K562 (cell line): ENCODE results near the gene ABCA8. TPM values are rescaled to one million over a fixed set of nuclear protein-coding genes. Genes with fewer than 3 reads are reported as not detected.

Source experiments
- ATAC-seq: fragments of 200-7000 bp; cut with Tn5 transposase; 3 replicates; pipeline ENCODE4 v1.9.1; 2020; ENCODE audit warnings: moderate library complexity
- BruUV-seq: library from RNA; stranded (reverse); fragments of 400-500 nt; replicated peaks from 2 replicates; lab custom pipeline; 2021; lab: Mats Ljungman, UMichigan
- CTCF ChIA-PET: fragments of 300-600 bp; formaldehyde crosslinking; extraction: SDS; loops from one replicate; lab custom pipeline; 2021; ENCODE audit warnings: low intra/inter-chr PET ratio; lab: Yijun Ruan, JAX
- POLR2A ChIA-PET: fragments of 300-600, 350-650 bp; sonication (Branson Sonifier 250); formaldehyde crosslinking; extraction: SDS; loops from one replicate; lab custom pipeline; 2021; ENCODE audit warnings: antibody characterized with exemption, inconsistent platforms; lab: Yijun Ruan, JAX
- DNase-seq, 4 experiments: peaks; one replicate each; pipeline versions ENCODE4 v3.0.0 to v3.0.0-alpha.2; 2011 to 2018; ENCODE audit warnings: low spot score in 3 of 4, mixed read lengths in 3 of 4; ENCODE audit errors: extremely low read depth in 1 of 4
- FAIRE-seq: peaks from 2 replicates; lab custom pipeline; 2011; peaks lifted over from hg19 to GRCh38; lab: Jason Lieb, UNC
- H2AFZ ChIP-seq: 2 replicates; pipeline ENCODE4 v1.6.0; 2011; ENCODE audit warnings: low read depth, low read length, control low read depth, inconsistent platforms
- H3K27ac ChIP-seq: fragments of 200-600 bp; 3 replicates; pipeline ENCODE4 v1.8.0; 2011; ENCODE audit warnings: low read depth, mild to moderate bottlenecking, control low read depth, inconsistent platforms, low read length, moderate library complexity, mixed read lengths; ENCODE audit errors: extremely low read depth
- H3K27me3 ChIP-seq, 2 experiments: fragments of 300-600 bp in 1 of 2; 2 replicates in 1 of 2; 3 replicates in 1 of 2; pipeline versions ENCODE4 v1.6.0 to v1.8.0; 2011; ENCODE audit warnings: inconsistent platforms in 2 of 2, low read length in 2 of 2, mild to moderate bottlenecking in 1 of 2, mixed read lengths in 1 of 2, moderate library complexity in 1 of 2; ENCODE audit not compliant: control insufficient read depth in 2 of 2, insufficient read depth in 2 of 2
- H3K36me3 ChIP-seq: fragments of 300-600 bp; 3 replicates; pipeline ENCODE4 v1.8.0; 2011; ENCODE audit warnings: mild to moderate bottlenecking, low read length, inconsistent platforms; ENCODE audit not compliant: control insufficient read depth, insufficient read depth
- H3K4me1 ChIP-seq, 2 experiments: fragments of 200-600 bp in 1 of 2; replicated peaks in 1 of 2; 2 replicates in 1 of 2; 3 replicates in 1 of 2; pipeline versions ENCODE4 v1.5.1 to v1.8.0; 2011; ENCODE audit warnings: inconsistent platforms in 2 of 2, low read length in 2 of 2, mild to moderate bottlenecking in 1 of 2, mixed read lengths in 1 of 2, moderate library complexity in 1 of 2; ENCODE audit not compliant: control insufficient read depth in 2 of 2, insufficient read depth in 2 of 2
- H3K4me2 ChIP-seq: 2 replicates; pipeline ENCODE4 v1.6.1; 2011; ENCODE audit warnings: low read length, control low read depth, inconsistent platforms, mixed read lengths; ENCODE audit not compliant: insufficient read depth
- H3K4me3 ChIP-seq: fragments of 200-600 bp; sonication (generic), shearing (Covaris generic); 2 replicates; pipeline ENCODE4 v1.5.1; 2016; ENCODE audit warnings: control low read depth, inconsistent platforms
- H3K79me2 ChIP-seq: fragments of 200-600 bp; 3 replicates; pipeline ENCODE4 v1.8.0; 2011; ENCODE audit warnings: low read length, inconsistent platforms; ENCODE audit not compliant: control insufficient read depth, insufficient read depth
- H3K9ac ChIP-seq, 2 experiments: 2 replicates each; pipeline versions ENCODE4 v1.6.0 to v1.6.1; 2011; ENCODE audit warnings: low read depth in 2 of 2, low read length in 2 of 2, control low read depth in 1 of 2, inconsistent platforms in 1 of 2, mild to moderate bottlenecking in 1 of 2, mixed read lengths in 1 of 2; ENCODE audit not compliant: insufficient read depth in 1 of 2
- H3K9me1 ChIP-seq: one replicate; pipeline ENCODE4 v1.6.0; 2011; ENCODE audit warnings: inconsistent platforms, mild to moderate bottlenecking, low read length, moderate library complexity; ENCODE audit not compliant: control insufficient read depth, insufficient read depth
- H3K9me3 ChIP-seq: replicated peaks from 2 replicates; pipeline ENCODE4 v1.5.1; 2011; ENCODE audit warnings: low read depth, low read length, inconsistent platforms; ENCODE audit not compliant: control insufficient read depth, insufficient read depth
- H4K20me1 ChIP-seq: replicated peaks from 2 replicates; pipeline ENCODE4 v1.6.1; 2011; ENCODE audit warnings: low read length, inconsistent platforms, mixed read lengths; ENCODE audit not compliant: control insufficient read depth, insufficient read depth
- E4F1 ChIP-seq: fragments of 250-450 bp; sonication (Bioruptor Pico); IDR thresholded peaks from 2 replicates; pipeline ENCODE4 v1.5.0; 2021; ENCODE audit warnings: mild to moderate bottlenecking, borderline replicate concordance
- SLC30A9 ChIP-seq: fragments of 250-450 bp; sonication (Bioruptor Pico); IDR thresholded peaks from 2 replicates; pipeline ENCODE4 v1.8.0; 2022; ENCODE audit warnings: mild to moderate bottlenecking, moderate library complexity
- THRB ChIP-seq: fragments of 450-650 bp; formaldehyde crosslinking; conservative IDR thresholded peaks from 2 replicates; pipeline ENCODE4 v1.4.0; 2022; ENCODE audit warnings: mild to moderate bottlenecking, missing genetic modification characterization
- ZFP36 ChIP-seq: fragments of 150-350 bp; IDR thresholded peaks from 2 replicates; pipeline ENCODE4 v1.6.1; 2018; ENCODE audit warnings: low read length, low read depth; ENCODE audit not compliant: partially characterized antibody
- ZNF707 ChIP-seq: fragments of 250-450 bp; sonication (Bioruptor Pico); conservative IDR thresholded peaks from 2 replicates; pipeline ENCODE4 v1.8.0; 2022; ENCODE audit warnings: inconsistent platforms, mild to moderate bottlenecking, moderate library complexity
- ZNF778 ChIP-seq: fragments of 450-650 bp; formaldehyde crosslinking; IDR thresholded peaks from 2 replicates; pipeline ENCODE4 v1.4.0; 2020; ENCODE audit warnings: mild to moderate bottlenecking, moderate library complexity
- ZNF780A ChIP-seq: fragments of 250-450 bp; sonication (Bioruptor Pico); IDR thresholded peaks from 2 replicates; pipeline ENCODE4 v1.5.0; 2021; ENCODE audit warnings: mild to moderate bottlenecking
- WGBS: fragments of 100-300 bp; shearing (Covaris generic); methylation state at CpG from one replicate; pipeline ENCODE4 v1.1.6; 2016; ENCODE audit warnings: low coverage, mixed read lengths; ENCODE audit not compliant: insufficient coverage; ENCODE audit errors: missing lambda C conversion rate; 5-methylcytosine and 5-hydroxymethylcytosine counted together
- in situ Hi-C: fragments of 300-500 bp; cut with MboI; formaldehyde crosslinking; loops from 4 replicates; pipeline ENCODE4 v1.15.0; 2018; ENCODE audit warnings: inconsistent platforms, mixed read lengths
- intact Hi-C: fragments of 100-400 bp; cut with micrococcal nuclease; formaldehyde crosslinking; loops from 2 replicates; pipeline ENCODE4 v1.14.2; 2022
- polyA plus RNA-seq, 8 experiments: library from polyadenylated mRNA; depleted of rRNA in 4 of 8; stranded (reverse) in 5 of 8; unstranded in 3 of 8; fragments of >200 nt; fragmentation: Nextera tagmentation in 2 of 8; fragmentation: Illumina TruSeq in 1 of 8; extraction: Ambion mirVana in 2 of 8; extraction: Trizol in 1 of 8; gene quantifications; 2 replicates each; pipeline versions ENCODE4 v1.2.1 to v1.2.3, GENCODE V29; 2011 to 2014; ENCODE audit warnings: inconsistent platforms in 1 of 8, missing spikeins in 1 of 8
- total RNA-seq, 7 experiments: library from RNA; depleted of rRNA in 6 of 7; stranded (reverse); fragments of >200 nt in 6 of 7; fragmentation: Illumina TruSeq in 2 of 7; extraction: Trizol in 2 of 7; gene quantifications; 2 replicates each; pipeline versions ENCODE4 v1.2.1 to v1.2.3, GENCODE V29; 2011 to 2021; ENCODE audit warnings: low replicate concordance in 1 of 7

The ABCA8 gene
- total and polyA plus RNA-seq, 9 of the 15 experiments (the other 6 are each of a cell fraction or from before 2014, with no cell fraction given) = 1.8 to 13.2 (median 12.0) TPM

GRCh38 chr17:68831170-68831569, 124.0 kb downstream of the ABCA8 start:
- Histone ChIP-seq H3K4me2 (no peak overlapping the region), H4K20me1 (no peaks in the 10 kb centered on the region), H3K36me3 (no peaks in the 10 kb centered on the region), H3K4me3 (no peak overlapping the region), H3K9me1 (no peaks in the 10 kb centered on the region), H3K9me3 (no peaks in the 10 kb centered on the region), H3K4me1 (no peaks in the 10 kb centered on the region), H2AFZ (no peak overlapping the region), H3K79me2 (no peaks in the 10 kb centered on the region), H3K27me3 (no peaks in the 10 kb centered on the region), H3K9ac (no peak overlapping the region), H3K27ac (no peak overlapping the region)
- POLR2A ChIA-PET = no interaction called here
- no TSS peak for BruUV-seq
- ATAC-seq = no peak
- WGBS = 0% methylated on average over 7 of the region's 7 CpGs
- intact Hi-C loops = no loop called here
- CTCF ChIA-PET = no interaction called here
- in situ Hi-C loops = no loop called here
- no peak for DNase-seq
- FAIRE-seq = no peak
- TF ChIP-seq E4F1 = no peak
- TF ChIP-seq ZFP36 = peak; percentile 64
- no peak for TF ChIP-seq THRB (CRISPR knock-in tag)
- TF ChIP-seq SLC30A9 (CRISPR knock-in tag) = no peak
- TF ChIP-seq ZNF778 = no peak
- no peak for TF ChIP-seq ZNF707 (CRISPR knock-in tag)
- no peak for TF ChIP-seq ZNF780A
